Body of pancreas (tissue), 4 donors: Measurements from ENCODE around the gene ANKRD44.

Source experiments
- CTCF ChIP-seq, 7 experiments: fragments of 450-650 bp in 4 of 7; fragments of 200-600 bp in 3 of 7; sonication (generic) in 3 of 7; IDR thresholded peaks; one replicate each; pipeline ENCODE4 v1.5.1; 2016 to 2019; ENCODE audit warnings: antibody characterized with exemption in 7 of 7
- POLR2A ChIP-seq, 3 donors: fragments of 450-650 bp; IDR thresholded peaks; one replicate each; pipeline ENCODE4 v1.6.1; 2016; ENCODE audit warnings: antibody characterized with exemption in 3 of 3, mild to moderate bottlenecking in 2 of 3

GRCh38 chr2:197250084-197250397, 60.5 kb downstream of the ANKRD44 start:
- TF ChIP-seq POLR2A (IDR thresholded peaks at IDR 0.05) (no peak), CTCF (IDR thresholded peaks at IDR 0.05) (no peak)
